Brain microvascular endothelial cell (primary cell): Measurements from ENCODE around the gene SIM1.
A peak's percentile ranks its signal among the peaks of the same experiment; 100 is the strongest.

Experiments used
- DNase-seq: peaks from one replicate; pipeline ENCODE4 v3.0.0-alpha.2; 2020
- H3K27ac ChIP-seq: fragments of 250-450 bp; sonication (Bioruptor Pico); 2 replicates; pipeline ENCODE4 v1.5.1; 2020; ENCODE audit warnings: mild to moderate bottlenecking, moderate library complexity
- H3K27me3 ChIP-seq: fragments of 250-450 bp; sonication (Bioruptor Pico); replicated peaks from 2 replicates; pipeline ENCODE4 v1.5.1; 2020; ENCODE audit warnings: mild to moderate bottlenecking
- H3K36me3 ChIP-seq: fragments of 250-450 bp; sonication (Bioruptor Pico); replicated peaks from 2 replicates; pipeline ENCODE4 v1.5.1; 2020; ENCODE audit warnings: mild to moderate bottlenecking
- H3K4me3 ChIP-seq: 2 replicates; pipeline ENCODE4 v1.5.1; 2011; ENCODE audit warnings: low read depth, mild to moderate bottlenecking, control low read depth, low read length, moderate library complexity
- in situ Hi-C: cut with HindIII; loops from 2 replicates; pipeline ENCODE4 v1.10.0; 2017; ENCODE audit warnings: low sequenced_read_pairs, low pct_ligation_motif_present
- TF ChIP-seq, protein P1 (sequence below): IDR thresholded peaks from 2 replicates; pipeline ENCODE4 v1.5.1; 2011; ENCODE audit warnings: low read depth, mild to moderate bottlenecking, moderate library complexity, low read length, control low read depth, inconsistent platforms; ENCODE audit errors: missing control alignments

The SIM1 gene

DNA sequence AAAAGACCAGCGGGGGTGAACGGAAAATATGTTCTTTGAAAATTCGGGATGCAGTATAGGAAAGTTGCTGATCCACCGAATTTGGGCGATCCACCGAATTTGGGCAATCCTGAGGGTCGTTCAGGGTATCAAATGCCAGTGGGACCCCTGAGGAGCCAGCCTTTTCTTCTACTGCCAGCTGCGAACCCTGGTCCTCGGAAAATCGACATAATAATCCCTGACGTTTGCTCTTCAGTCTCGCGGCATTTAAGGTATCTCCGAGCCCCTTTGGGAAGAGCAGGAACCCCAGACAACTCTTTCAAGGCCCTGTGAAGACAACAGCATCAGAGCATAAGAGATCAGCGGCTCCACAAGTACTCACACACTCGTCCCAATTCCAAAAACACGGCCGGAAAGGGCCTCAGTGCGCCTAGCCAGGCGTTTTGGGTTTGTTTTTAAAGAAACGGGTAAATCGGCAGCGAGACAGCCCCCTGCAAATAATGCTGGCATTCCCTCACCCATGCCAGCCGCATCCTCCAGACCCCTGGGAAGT is 1.0 kb downstream of the SIM1 start:
- DNase-seq, result no peak
- H3K27ac ChIP-seq, result no peak overlapping the region
- H3K27me3 ChIP-seq, result peaks cover 95% of the 10 kb centered on the region
- no peak overlapping the region for H3K4me3 ChIP-seq
- TF ChIP-seq, protein P1, sequence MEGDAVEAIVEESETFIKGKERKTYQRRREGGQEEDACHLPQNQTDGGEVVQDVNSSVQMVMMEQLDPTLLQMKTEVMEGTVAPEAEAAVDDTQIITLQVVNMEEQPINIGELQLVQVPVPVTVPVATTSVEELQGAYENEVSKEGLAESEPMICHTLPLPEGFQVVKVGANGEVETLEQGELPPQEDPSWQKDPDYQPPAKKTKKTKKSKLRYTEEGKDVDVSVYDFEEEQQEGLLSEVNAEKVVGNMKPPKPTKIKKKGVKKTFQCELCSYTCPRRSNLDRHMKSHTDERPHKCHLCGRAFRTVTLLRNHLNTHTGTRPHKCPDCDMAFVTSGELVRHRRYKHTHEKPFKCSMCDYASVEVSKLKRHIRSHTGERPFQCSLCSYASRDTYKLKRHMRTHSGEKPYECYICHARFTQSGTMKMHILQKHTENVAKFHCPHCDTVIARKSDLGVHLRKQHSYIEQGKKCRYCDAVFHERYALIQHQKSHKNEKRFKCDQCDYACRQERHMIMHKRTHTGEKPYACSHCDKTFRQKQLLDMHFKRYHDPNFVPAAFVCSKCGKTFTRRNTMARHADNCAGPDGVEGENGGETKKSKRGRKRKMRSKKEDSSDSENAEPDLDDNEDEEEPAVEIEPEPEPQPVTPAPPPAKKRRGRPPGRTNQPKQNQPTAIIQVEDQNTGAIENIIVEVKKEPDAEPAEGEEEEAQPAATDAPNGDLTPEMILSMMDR, result no peak
- no peaks in the 10 kb centered on the region for H3K36me3 ChIP-seq
- in situ Hi-C loops, result loop anchor here (25.0 kb wide), 1 partner anchor 851 kb away; the partner anchor contains the start of gene PRDM13

DNA sequence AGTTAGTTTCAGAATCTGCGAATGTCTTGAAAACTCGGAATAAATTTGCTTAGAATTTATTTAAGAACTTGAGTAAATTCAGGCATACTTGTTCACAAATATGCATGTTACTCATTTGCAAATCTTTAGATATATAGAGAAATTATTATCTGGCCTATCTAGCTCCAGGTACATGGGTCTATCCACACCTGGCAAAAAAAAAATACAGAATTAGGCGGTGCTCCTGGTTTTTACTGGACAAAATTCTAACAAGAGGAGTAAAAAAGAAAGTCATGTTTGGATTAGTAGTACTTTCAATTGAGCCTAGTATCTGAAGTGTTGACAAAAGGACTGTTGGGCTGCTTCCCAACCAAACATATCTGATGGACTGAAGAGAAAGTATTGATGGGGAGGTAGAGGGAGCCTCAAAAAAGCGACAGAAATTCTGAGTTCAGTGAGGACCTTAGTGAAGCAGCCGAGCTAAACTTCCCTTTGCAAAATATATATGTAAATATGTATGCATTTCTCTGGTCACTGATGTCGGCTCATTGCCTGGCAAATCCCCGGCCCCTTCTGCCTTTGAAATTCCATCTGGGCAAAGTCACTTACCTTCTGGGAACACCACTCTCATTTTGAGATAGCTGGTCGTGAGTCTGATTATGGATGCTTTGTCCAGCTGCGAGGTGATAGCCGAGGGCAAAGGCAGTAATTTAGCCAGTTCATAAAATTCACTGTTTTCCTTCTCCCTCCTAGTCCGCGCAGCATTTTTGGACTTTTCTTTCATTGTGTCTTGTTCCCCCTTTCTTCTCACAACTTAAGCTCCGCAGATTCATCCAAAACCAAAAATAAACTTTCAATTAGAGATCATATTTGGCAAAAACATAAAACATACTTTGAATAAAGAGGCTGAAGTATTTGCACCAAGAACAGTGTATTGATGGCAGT is 1.8 kb downstream of the SIM1 start:
- no peak overlapping the region for H3K27ac ChIP-seq
- peaks cover 95% of the 10 kb centered on the region for H3K27me3 ChIP-seq
- H3K36me3 ChIP-seq, result no peaks in the 10 kb centered on the region
- no peak for DNase-seq
- in situ Hi-C loops, result loop anchor here (25.0 kb wide), 1 partner anchor 851 kb away; the partner anchor contains the start of gene PRDM13
- H3K4me3 ChIP-seq, result no peak overlapping the region
- TF ChIP-seq, protein P1, result no peak

DNA sequence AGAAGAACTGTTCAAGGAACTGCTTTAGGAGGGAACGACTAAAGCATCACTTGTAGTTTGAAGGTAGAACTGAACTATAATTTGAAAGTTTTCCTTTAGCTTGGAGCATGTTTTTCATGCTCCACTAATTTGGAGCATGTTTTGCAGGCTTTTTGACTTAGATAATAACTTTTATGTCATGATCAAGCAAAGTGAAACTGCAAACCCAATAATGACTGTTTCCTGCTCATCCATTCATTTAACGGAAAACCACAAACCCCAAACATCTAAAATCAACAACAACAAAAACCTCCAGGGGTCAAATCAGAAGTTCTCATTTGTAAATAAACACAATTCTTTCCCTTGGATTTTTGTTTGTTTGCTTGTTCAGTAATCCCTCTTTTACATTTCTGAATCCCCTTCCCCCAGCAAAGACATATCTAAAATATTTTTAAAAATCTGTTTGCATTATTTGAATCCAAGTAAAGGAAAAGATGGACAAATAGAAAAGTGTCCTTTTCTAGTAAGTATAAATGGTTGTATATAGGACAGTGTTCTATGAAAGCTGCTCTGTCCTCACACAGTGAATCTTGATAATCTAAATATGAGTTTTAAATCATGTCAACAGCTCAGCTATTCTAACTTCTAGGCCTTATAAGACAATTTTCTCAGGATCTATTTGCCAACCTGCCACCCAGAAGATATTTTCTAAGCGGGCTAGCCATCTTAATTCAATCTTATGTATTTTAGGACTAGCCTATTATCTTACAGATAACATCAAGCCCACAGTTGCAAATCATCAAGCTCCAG is 2.6 kb downstream of the SIM1 start:
- in situ Hi-C loops, result loop anchor here (25.0 kb wide), 1 partner anchor 850 kb away; the partner anchor contains the start of gene PRDM13
- peaks cover 95% of the 10 kb centered on the region for H3K27me3 ChIP-seq
- DNase-seq, result no peak
- H3K36me3 ChIP-seq, result no peaks in the 10 kb centered on the region
- H3K27ac ChIP-seq, result no peak overlapping the region
- H3K4me3 ChIP-seq, result no peak overlapping the region
- TF ChIP-seq, protein P1, result no peak

DNA sequence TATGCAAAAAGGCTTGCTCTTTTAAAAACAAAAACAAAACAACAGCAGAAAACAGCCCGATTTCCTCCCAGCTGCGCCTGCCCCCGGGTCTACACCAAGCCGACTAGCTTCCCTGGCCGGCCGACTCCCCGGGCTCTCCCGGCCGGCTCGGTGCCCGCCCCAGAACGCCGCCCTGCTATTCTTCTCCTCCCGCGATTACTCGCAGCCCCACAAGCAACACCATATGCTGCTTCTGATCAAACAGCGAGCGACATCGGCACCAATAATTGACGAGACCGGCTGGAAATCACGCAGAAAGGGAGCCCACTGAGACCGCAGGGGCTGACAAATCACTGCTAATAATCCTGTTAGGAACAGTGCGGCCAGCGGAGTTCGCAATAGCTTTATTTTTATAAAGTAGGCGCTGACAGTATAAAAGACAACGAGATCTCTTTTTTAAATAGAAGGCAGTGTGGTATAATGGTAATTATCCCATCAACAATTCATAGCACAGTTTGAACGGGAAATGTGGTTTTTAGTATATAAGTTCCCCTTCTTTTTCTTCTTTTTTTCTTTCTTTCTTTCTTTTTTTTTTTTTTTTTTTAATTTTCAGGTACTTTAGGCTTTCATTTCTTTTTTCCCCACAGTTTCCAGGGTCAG is 3.3 kb downstream of the SIM1 start:
- Histone ChIP-seq H3K27me3 (peaks cover 95% of the 10 kb centered on the region), H3K36me3 (no peaks in the 10 kb centered on the region), H3K4me3 (peak overlapping the region; percentile 34), H3K27ac (no peak overlapping the region)
- TF ChIP-seq, protein P1, result no peak
- in situ Hi-C loops, result loop anchor here (25.0 kb wide), 1 partner anchor 849 kb away; the partner anchor contains the start of gene PRDM13
- DNase-seq, result no peak

DNA sequence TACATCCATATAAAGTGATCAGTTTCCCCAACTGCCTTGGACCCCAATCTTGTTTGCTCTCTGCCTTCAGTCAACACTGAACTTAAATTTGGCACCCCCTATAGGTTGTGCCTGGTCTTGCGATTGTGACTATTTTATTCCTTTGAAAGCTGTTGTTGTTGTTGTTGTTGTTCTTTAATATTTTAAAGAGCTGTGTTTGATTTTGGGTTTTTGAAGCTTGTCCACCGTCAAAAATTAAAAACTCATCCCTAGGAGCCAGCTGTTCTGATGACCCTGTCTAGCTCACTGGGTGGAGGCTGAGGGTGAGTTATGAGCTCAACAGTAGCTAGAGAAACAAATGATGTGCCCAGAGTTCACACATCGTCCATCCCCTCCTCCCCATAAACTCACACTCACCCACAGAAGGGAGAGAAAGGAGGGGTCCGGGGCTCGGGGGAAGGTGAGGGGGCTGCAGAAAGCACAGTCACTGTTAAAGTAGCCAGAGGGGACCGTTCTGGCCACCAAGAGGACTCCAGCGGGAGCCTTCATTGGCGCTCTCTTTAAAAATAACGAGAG is 4.0 kb downstream of the SIM1 start:
- TF ChIP-seq, protein P1, result peak; percentile 56
- in situ Hi-C loops, result loop anchor here (25.0 kb wide), 1 partner anchor 848 kb away; the partner anchor contains the start of gene PRDM13
- DNase-seq, result no peak
- H3K27me3 ChIP-seq, result peaks cover 95% of the 10 kb centered on the region
- no peak overlapping the region for H3K27ac ChIP-seq
- no peak overlapping the region for H3K4me3 ChIP-seq
- no peaks in the 10 kb centered on the region for H3K36me3 ChIP-seq
